Heart left ventricle (tissue), 16 donors: ENCODE measurements around the gene KRT15. TPM values are rescaled to one million over a fixed set of nuclear protein-coding genes. Genes with fewer than 3 reads are reported as not detected.

ENCODE experiments used
- ATAC-seq, 4 donors: fragments of 200-7000 bp; cut with Tn5 transposase; one replicate each; pipeline ENCODE4 v1.9.1; 2020 to 2022; ENCODE audit warnings: moderate library complexity in 4 of 4, mild to moderate bottlenecking in 3 of 4, moderate number of reproducible peaks in 1 of 4
- DNase-seq, 5 donors: peaks; one replicate each; pipeline ENCODE4 v3.0.0-alpha.2; 2020
- H3K27ac ChIP-seq, 12 donors: fragments of 200-600 bp; sonication (generic) in 4 of 12; one replicate each; pipeline versions ENCODE4 v1.5.0 to v1.8.0; 2016 to 2022; ENCODE audit warnings: mild to moderate bottlenecking in 2 of 12
- H3K27me3 ChIP-seq, 9 donors: fragments of 200-600 bp; sonication (generic) in 2 of 9; one replicate each; pipeline versions ENCODE4 v1.5.1 to v1.8.0; 2016 to 2022; ENCODE audit warnings: mild to moderate bottlenecking in 3 of 9
- H3K36me3 ChIP-seq, 9 donors: fragments of 200-600 bp; sonication (generic) in 2 of 9; one replicate each; pipeline versions ENCODE4 v1.5.0 to v1.8.0; 2018 to 2022; ENCODE audit warnings: mild to moderate bottlenecking in 2 of 9
- H3K4me1 ChIP-seq, 12 donors: fragments of 200-600 bp; sonication (generic) in 4 of 12; one replicate each; pipeline versions ENCODE4 v1.5.0 to v1.8.0; 2016 to 2022; ENCODE audit warnings: mild to moderate bottlenecking in 3 of 12
- H3K4me3 ChIP-seq, 12 donors: fragments of 200-600 bp; sonication (generic) in 4 of 12; one replicate each; pipeline versions ENCODE4 v1.5.0 to v1.8.0; 2017 to 2022; ENCODE audit warnings: mild to moderate bottlenecking in 9 of 12, moderate library complexity in 4 of 12
- H3K9me3 ChIP-seq, 12 donors: fragments of 200-600 bp; sonication (generic) in 4 of 12; one replicate each; pipeline versions ENCODE4 v1.5.0 to v1.8.0; 2016 to 2022; ENCODE audit warnings: mild to moderate bottlenecking in 1 of 12
- CTCF ChIP-seq, 12 donors: fragments of 200-600 bp; sonication (generic) in 4 of 12; IDR thresholded peaks; one replicate each; pipeline versions ENCODE4 v1.5.0 to v1.8.0; 2018 to 2022; ENCODE audit warnings: antibody characterized with exemption in 12 of 12, mild to moderate bottlenecking in 5 of 12
- POLR2A ChIP-seq, 2 donors: fragments of 450-650 bp; IDR thresholded peaks; one replicate each; pipeline ENCODE4 v1.6.1; 2017; ENCODE audit warnings: antibody characterized with exemption in 2 of 2, mild to moderate bottlenecking in 2 of 2, moderate library complexity in 2 of 2
- WGBS, 4 donors: extraction: QIAGEN DNeasy Blood & Tissue Kit in 2 of 4; methylation state at CpG; one replicate each; pipeline versions ENCODE4 v1.1.5 to v1.1.7; 2013 to 2018; 5-methylcytosine and 5-hydroxymethylcytosine counted together
- intact Hi-C, 10 donors: fragments of 100-400 bp; cut with DNase I; formaldehyde crosslinking; loops; one replicate each; pipeline versions ENCODE4 v1.11.1 to v1.14.2; 2022
- microRNA-seq, 4 donors: library from miRNA; unstranded; fragments of <30 nt; microRNA quantifications; one replicate each; pipeline versions ENCODE4 to v1.2.0, GENCODE V29; 2017 to 2020
- polyA plus RNA-seq, 2 donors: library from polyadenylated mRNA; stranded (reverse); fragments of 200-250 nt; gene quantifications; one replicate each; pipeline ENCODE4 v1.2.3, GENCODE V29; 2013
- total RNA-seq, 9 donors: library from RNA; depleted of rRNA in 2 of 9; stranded (reverse); fragments of >200 nt in 2 of 9; fragmentation: NEBNext Ultra II Directional in 3 of 9; extraction: Animal tissue kit (Norgen Biotek cat#: 25700) in 3 of 9; gene quantifications; one replicate each; pipeline versions ENCODE4 v1.1.0 to v1.2.4, GENCODE V29; 2016 to 2023
- donor health status: ischemic (EF 13 %, LVEDD 7.1; RV severe dilation, severe dysfunction).
- donor health status: healthy with polysubstance abuse.
- donor health status: DM: no; HTN: yes; CAD: no.
- donor health status: DM: no; HTN: no; CAD: no.
- donor health status: ischemic (EF 25% LVEDD 6.9; RV normal size, moderate dysfunction).
- donor health status: ischemic (EF 25% LVEDD 5.7; RV mildly dilated, moderate dysfunction).
- donor health status: healthy.
- donor health status: DM: yes; HTN: yes; CAD: no.
- donor health status: ischemic (EF 35%, LVEDD 5.7; RV mildly dilated, moderate dysfunction).
- donor health status: nonischemic (EF 11% LVEDD 7.7; RV severe dilation, severe dysfunction).
- donor health status: DM: yes; HTN: yes; CAD: no.
- donor health status: PGD.
- donor health status: ischemic (EF 29% LVEDD 5.4; RV normal size, mild dysfunction).
- donor health status: nonischemic (EF 23%, LVEDD 6.1; RV moderate dilation, normal function).

KRT15 gene
- total and polyA plus RNA-seq, 11 donors, result 0.14 to 0.36 TPM; not detected in 9

GRCh38 chr17:41463746-41464145 lies 54.9 kb downstream of the KRT15 start:
- Histone ChIP-seq H3K27ac (no peak overlapping the region), H3K9me3 (peaks cover 0 to 13% (median 0%) of the 10 kb centered on the region in 12 donors), H3K4me1 (peaks cover 0 to 11% (median 3%) of the 10 kb centered on the region in 12 donors), H3K27me3 (peaks cover 0 to 8% (median 0%) of the 10 kb centered on the region in 9 donors), H3K36me3 (no peaks in the 10 kb centered on the region), H3K4me3 (no peak overlapping the region)
- TF ChIP-seq POLR2A (IDR thresholded peaks at IDR 0.05), result no peak
- no peak for TF ChIP-seq CTCF (IDR thresholded peaks at IDR 0.05)
- no peak for DNase-seq
- no peak for ATAC-seq
- WGBS, 4 donors, result 85 to 90% (median 88%) methylated on average over 8 of the region's 8 CpGs
- intact Hi-C loops, result loop anchor here in 2 of 10 donors (2.0 to 10.0 kb wide), 2 partner anchors 159 to 161 kb away; partner anchors contain the start of genes KRTAP29-1 (in 2 of the 2) and KRTAP16-1 (in 1 of the 2)

Small RNA genes within 50 kb of the gene (microRNA-seq; reads per million reads assigned to microRNA genes)
- gene MIR6510, result 0 to 0.06 (median 0) reads per million in 4 donors

Other genes starting within 250 kb of the KRT15 start
- gene KRTAP9-7, start 243.2 kb downstream of the KRT15 start, total RNA-seq, result not detected
- not detected for gene KRTAP9-7, start 243.2 kb downstream of the KRT15 start, polyA plus RNA-seq
- not detected for gene KRTAP29-1, start 216.0 kb downstream of the KRT15 start, total RNA-seq
- not detected for gene KRTAP29-1, start 216.0 kb downstream of the KRT15 start, polyA plus RNA-seq
- not detected for gene KRTAP16-1, start 209.6 kb downstream of the KRT15 start, total RNA-seq
- gene KRTAP16-1, start 209.6 kb downstream of the KRT15 start, polyA plus RNA-seq, result not detected
- gene KRTAP17-1, start 203.2 kb downstream of the KRT15 start, total RNA-seq, result not detected
- not detected for gene KRTAP17-1, start 203.2 kb downstream of the KRT15 start, polyA plus RNA-seq
- not detected for gene KRT33A, start 168.1 kb downstream of the KRT15 start, total RNA-seq
- gene KRT33A, start 168.1 kb downstream of the KRT15 start, polyA plus RNA-seq, result not detected
- gene KRT33B, start 149.1 kb downstream of the KRT15 start, total RNA-seq, result not detected
- not detected for gene KRT33B, start 149.1 kb downstream of the KRT15 start, polyA plus RNA-seq
- not detected for gene KRT34, start 136.6 kb downstream of the KRT15 start, total RNA-seq
- not detected for gene KRT34, start 136.6 kb downstream of the KRT15 start, polyA plus RNA-seq
- gene KRT31, start 121.3 kb downstream of the KRT15 start, total RNA-seq, result not detected
- not detected for gene KRT31, start 121.3 kb downstream of the KRT15 start, polyA plus RNA-seq
- not detected for gene KRT37, start 94.3 kb downstream of the KRT15 start, total RNA-seq
- gene KRT37, start 94.3 kb downstream of the KRT15 start, polyA plus RNA-seq, result not detected
- not detected for gene KRT38, start 77.9 kb downstream of the KRT15 start, total RNA-seq
- gene KRT38, start 77.9 kb downstream of the KRT15 start, polyA plus RNA-seq, result not detected
- gene KRT32, start 51.5 kb downstream of the KRT15 start, total RNA-seq, result under 1 TPM in 3 of 9 donors, not detected in 6; 0.16 to 0.27 (median 0.16) TPM
- under 1 TPM in 1 of 2 donors, not detected in 1; 0.26 TPM for gene KRT32, start 51.5 kb downstream of the KRT15 start, polyA plus RNA-seq
- gene KRT35, start 37.7 kb downstream of the KRT15 start, total RNA-seq, result not detected
- gene KRT35, start 37.7 kb downstream of the KRT15 start, polyA plus RNA-seq, result not detected
- not detected for gene KRT36, start 29.0 kb downstream of the KRT15 start, total RNA-seq
- gene KRT36, start 29.0 kb downstream of the KRT15 start, polyA plus RNA-seq, result not detected
- gene KRT13, start 13.3 kb downstream of the KRT15 start, total RNA-seq, result under 1 TPM in 1 of 9 donors, not detected in 8; 0.31 TPM
- gene KRT13, start 13.3 kb downstream of the KRT15 start, polyA plus RNA-seq, result 1 to 10 TPM in 1 of 2 donors, not detected in 1; 4.1 TPM
- gene KRT19, start 9.4 kb upstream of the KRT15 start, total RNA-seq, result 100 to 1,000 TPM in 1 of 9 donors, under 1 TPM in 8; 0.40 to 163 (median 0.75) TPM
- gene KRT19, start 9.4 kb upstream of the KRT15 start, polyA plus RNA-seq, result 1 to 10 TPM; 1.6 to 2.1 TPM
- gene KRT9, start 53.2 kb upstream of the KRT15 start, total RNA-seq, result not detected
- gene KRT9, start 53.2 kb upstream of the KRT15 start, polyA plus RNA-seq, result not detected
- under 1 TPM in 2 of 9 donors, not detected in 7; 0.23 to 0.38 TPM for gene KRT14, start 68.0 kb upstream of the KRT15 start, total RNA-seq
- gene KRT14, start 68.0 kb upstream of the KRT15 start, polyA plus RNA-seq, result not detected
- gene KRT16, start 93.9 kb upstream of the KRT15 start, total RNA-seq, result not detected
- under 1 TPM in 1 of 2 donors, not detected in 1; 0.06 TPM for gene KRT16, start 93.9 kb upstream of the KRT15 start, polyA plus RNA-seq
- under 1 TPM in 1 of 9 donors, not detected in 8; 0.60 TPM for gene KRT17, start 105.7 kb upstream of the KRT15 start, total RNA-seq
- not detected for gene KRT17, start 105.7 kb upstream of the KRT15 start, polyA plus RNA-seq
- 1,000 to 10,000 TPM in 6 of 9 donors, 100 to 1,000 TPM in 3; 402 to 1,338 (median 1,177) TPM for gene EIF1, start 170.0 kb upstream of the KRT15 start, total RNA-seq
- gene EIF1, start 170.0 kb upstream of the KRT15 start, polyA plus RNA-seq, result 1,000 to 10,000 TPM in 1 of 2 donors, 100 to 1,000 TPM in 1; 911 to 1,001 TPM
- not detected for gene GAST, start 193.4 kb upstream of the KRT15 start, total RNA-seq
- gene GAST, start 193.4 kb upstream of the KRT15 start, polyA plus RNA-seq, result not detected
- under 1 TPM in 4 of 9 donors, not detected in 5; 0.07 to 0.35 (median 0.10) TPM for gene HAP1, start 215.8 kb upstream of the KRT15 start, total RNA-seq
- under 1 TPM in 1 of 2 donors, not detected in 1; 0.10 TPM for gene HAP1, start 215.8 kb upstream of the KRT15 start, polyA plus RNA-seq